ENCODE measurements around the gene PMCH. TPM values are rescaled to one million over a fixed set of nuclear protein-coding genes. Genes with fewer than 3 reads are reported as not detected.
"Not testable (repeated sequence)": the region's sequence is repeated elsewhere in the genome, so short reads cannot be mapped to it uniquely, and the experiment has no call there.

PMCH gene
- total RNA-seq, 1 experiment from 2014 or later = not detected

DNA sequence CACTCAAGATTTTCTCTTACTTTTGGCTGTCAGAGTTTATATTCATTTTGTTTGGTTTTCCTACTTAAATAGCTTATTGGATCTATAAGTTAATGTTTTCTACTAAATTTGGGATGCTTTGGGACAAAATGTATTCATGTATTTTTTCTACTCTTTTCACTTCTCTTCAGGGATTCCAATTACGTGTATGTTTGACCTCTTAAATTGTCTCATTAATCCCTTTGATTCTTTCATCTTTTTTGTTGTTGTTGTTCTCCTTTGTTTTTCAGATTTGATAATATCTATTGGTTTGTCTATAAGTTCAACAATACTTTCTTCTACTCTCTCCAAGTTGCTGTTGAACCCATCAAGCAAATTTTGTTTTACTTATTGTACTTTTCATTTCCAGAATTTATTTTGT, 34.2 kb downstream of the PMCH start:
- in situ Hi-C loops (cut with HindIII; ENCODE audit: low sequenced_read_pairs) = no loop called here
- no peak for DNase-seq (ENCODE audit: low spot score)

DNA sequence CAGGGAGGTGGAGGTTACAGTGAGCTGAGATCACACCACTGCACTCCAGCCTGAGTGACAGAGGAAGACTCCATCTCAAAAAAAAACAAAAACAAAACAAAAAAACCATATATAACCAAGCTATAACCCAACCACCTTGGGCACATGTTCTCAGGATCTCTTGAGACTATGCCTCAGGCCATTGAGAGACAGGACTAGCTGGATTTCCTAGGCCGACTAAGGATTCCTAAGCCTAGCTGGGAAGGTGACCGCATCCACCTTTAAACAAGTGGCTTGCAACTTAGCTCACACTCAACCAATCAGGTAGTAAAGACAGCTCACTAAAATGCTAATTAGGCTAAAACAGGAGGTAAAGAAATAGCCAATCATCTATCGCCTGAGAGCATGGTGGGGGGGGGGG, 42.4 kb downstream of the PMCH start:
- in situ Hi-C loops (cut with HindIII; ENCODE audit: low sequenced_read_pairs); DNase-seq (ENCODE audit: low spot score): not testable (repeated sequence)

DNA sequence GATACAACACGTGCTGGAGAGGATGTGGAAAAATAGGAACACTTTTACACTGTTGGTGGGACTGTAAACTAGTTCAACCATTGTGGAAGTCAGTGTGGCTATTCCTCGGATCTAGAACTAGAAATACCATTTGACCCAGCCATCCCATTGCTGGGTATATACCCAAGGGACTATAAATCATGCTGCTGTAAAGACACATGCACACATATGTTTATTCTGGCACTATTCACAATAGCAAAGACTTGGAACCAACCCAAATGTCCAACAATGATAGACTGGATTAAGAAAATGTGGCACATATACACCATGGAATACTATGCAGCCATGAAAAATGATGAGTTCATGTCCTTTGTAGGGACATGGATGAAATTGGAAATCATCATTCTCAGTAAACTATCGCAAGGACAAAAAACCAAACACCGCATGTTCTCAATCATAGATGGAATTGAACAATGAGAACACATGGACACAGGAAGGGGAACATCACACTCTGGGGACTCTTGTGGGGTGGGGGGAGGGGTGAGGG, 50.5 kb downstream of the PMCH start:
- not testable (repeated sequence) for DNase-seq (ENCODE audit: low spot score)

More for the DNA sequence above, 50.5 kb downstream of the PMCH start:
- in situ Hi-C loops (cut with HindIII; ENCODE audit: low sequenced_read_pairs) = not testable (repeated sequence)

Other genes with a start within 250 kb of the PMCH start
- 28.6 and 54.0 TPM in 2 replicates for gene WASHC3, start 135.8 kb downstream of the PMCH start, total RNA-seq (2014; rRNA removed; shearing (Covaris generic))
- gene NUP37, start 77.7 kb downstream of the PMCH start, total RNA-seq (2014; rRNA removed; shearing (Covaris generic)) = 92.8 and 117 TPM in 2 replicates
- gene PARPBP, start 77.7 kb downstream of the PMCH start, total RNA-seq (2014; rRNA removed; shearing (Covaris generic)) = 27.8 and 51.0 TPM in 2 replicates